OCI-LY7 (cell line): ENCODE measurements around the gene ATP11A. TPM values are rescaled to one million over a fixed set of nuclear protein-coding genes. Genes with fewer than 3 reads are reported as not detected.

Experiments
- BruUV-seq: library from RNA; stranded (reverse); fragments of 400-500 nt; replicated peaks from 2 replicates; lab custom pipeline; 2021; lab: Mats Ljungman, UMichigan
- CTCF ChIA-PET: fragments of 300-600 bp; sonication (Branson Sonifier 250); formaldehyde crosslinking; loops from one replicate; lab custom pipeline; 2022; ENCODE audit warnings: antibody characterized with exemption; ENCODE audit not compliant: unreplicated experiment; lab: Charles Lee
- POLR2A ChIA-PET: fragments of 300-600 bp; sonication (Branson Sonifier 250); formaldehyde crosslinking; loops from one replicate; lab custom pipeline; 2022; ENCODE audit warnings: antibody characterized with exemption; lab: Charles Lee
- DNase-seq: peaks from one replicate; pipeline ENCODE4 v3.0.0-alpha.2; 2015; ENCODE audit warnings: low spot score
- H2AFZ ChIP-seq: fragments of 200-600 bp; sonication (generic), shearing (Covaris generic); 2 replicates; pipeline ENCODE4 v1.6.1; 2014; ENCODE audit warnings: mild to moderate bottlenecking, antibody characterized with exemption, low read length, moderate library complexity
- H3K27ac ChIP-seq: fragments of 200-600 bp; sonication (generic); 2 replicates; pipeline ENCODE4 v1.5.1; 2014; ENCODE audit warnings: mixed run types, low read depth, mild to moderate bottlenecking, moderate library complexity, low read length, inconsistent platforms; ENCODE audit not compliant: poor library complexity, severe bottlenecking
- H3K36me3 ChIP-seq: fragments of 200-600 bp; sonication (generic); 2 replicates; pipeline ENCODE4 v1.6.1; 2014; ENCODE audit warnings: mild to moderate bottlenecking, antibody characterized with exemption, low read length, moderate library complexity, mixed read lengths; ENCODE audit not compliant: insufficient read depth
- H3K4me1 ChIP-seq: fragments of 200-600 bp; sonication (generic); 2 replicates; pipeline ENCODE4 v1.5.1; 2014; ENCODE audit warnings: mild to moderate bottlenecking, low read length; ENCODE audit not compliant: insufficient read depth, poor library complexity, severe bottlenecking
- H3K4me2 ChIP-seq: fragments of 200-600 bp; sonication (generic); 2 replicates; pipeline ENCODE4 v1.6.1; 2014; ENCODE audit warnings: mild to moderate bottlenecking, low read length
- H3K4me3 ChIP-seq: fragments of 200-600 bp; sonication (generic); 2 replicates; pipeline ENCODE4 v1.5.1; 2014; ENCODE audit warnings: mild to moderate bottlenecking, low read depth, low read length; ENCODE audit not compliant: poor library complexity, severe bottlenecking
- H3K79me2 ChIP-seq: fragments of 200-600 bp; sonication (generic); 2 replicates; pipeline ENCODE4 v1.6.1; 2016; ENCODE audit warnings: low read depth, mild to moderate bottlenecking, low read length, moderate library complexity, mixed read lengths; ENCODE audit not compliant: insufficient read depth
- H3K9me2 ChIP-seq: fragments of 200-600 bp; sonication (generic); 2 replicates; pipeline ENCODE4 v1.6.1; 2016; ENCODE audit warnings: mild to moderate bottlenecking, low read length, mixed read lengths; ENCODE audit not compliant: insufficient read depth
- H3K9me3 ChIP-seq: fragments of 200-600 bp; sonication (generic); 2 replicates; pipeline ENCODE4 v1.6.1; 2014; ENCODE audit warnings: mild to moderate bottlenecking, mixed run types, low read length, mixed read lengths
- H4K20me1 ChIP-seq: fragments of 200-600 bp; sonication (generic); 2 replicates; pipeline ENCODE4 v1.6.1; 2014; ENCODE audit warnings: mild to moderate bottlenecking, antibody characterized with exemption, low read length, moderate library complexity, mixed read lengths; ENCODE audit not compliant: insufficient read depth
- EZH2phosphoT487 ChIP-seq: fragments of 200-600 bp; sonication (generic); IDR thresholded peaks from 2 replicates; pipeline ENCODE4 v1.6.1; 2018; ENCODE audit warnings: low read depth, borderline replicate concordance, mild to moderate bottlenecking, mixed run types, antibody characterized with exemption, low read length, moderate library complexity, mixed read lengths
- intact Hi-C: fragments of 100-400 bp; cut with micrococcal nuclease; formaldehyde crosslinking; loops from one replicate; pipeline ENCODE4 v1.10.0; 2022; ENCODE audit not compliant: unreplicated experiment
- total RNA-seq, 2 experiments: library from RNA; depleted of rRNA in 1 of 2; stranded (reverse); fragments of >200 nt in 1 of 2; shearing (Covaris generic) in 1 of 2; gene quantifications; 2 replicates each; pipeline ENCODE4 v1.2.3, GENCODE V29; 2014 to 2022
- TF ChIP-seq, protein P1 (sequence below): fragments of 200-600 bp; sonication (generic); conservative IDR thresholded peaks from 2 replicates; pipeline ENCODE4 v1.5.1; 2014; ENCODE audit warnings: mild to moderate bottlenecking, antibody characterized with exemption, low read length, moderate library complexity, mixed read lengths

ATP11A gene
- total RNA-seq, 2 experiments from 2014 or later = 8.8 to 23.1 TPM

DNA sequence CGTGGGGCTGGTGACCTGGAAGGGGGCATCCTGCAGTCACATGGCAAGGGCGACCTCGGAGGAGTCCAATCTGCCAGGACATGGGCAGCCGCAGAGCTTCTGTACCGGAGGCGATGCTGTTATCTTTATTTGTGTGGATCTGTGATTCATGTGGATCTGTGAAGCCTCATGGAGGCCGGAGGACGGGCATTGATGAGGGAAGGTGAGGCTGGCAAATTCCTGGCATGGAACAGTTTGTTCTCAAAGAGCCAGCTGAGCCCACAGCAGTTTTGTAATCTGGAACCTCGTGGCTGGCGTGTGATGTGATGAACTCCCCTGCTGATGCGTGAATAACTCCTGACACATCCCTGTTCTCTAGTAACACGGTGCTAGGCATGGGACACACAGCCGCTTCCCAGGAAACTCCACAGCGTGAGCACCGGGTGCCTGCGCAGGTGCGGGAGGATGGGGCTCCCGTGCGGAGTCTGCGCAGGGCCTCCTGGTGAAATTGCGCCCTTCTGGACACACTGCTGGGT lies 40.4 kb downstream of the ATP11A start:
- Histone ChIP-seq H3K9me2 (no peaks in the 10 kb centered on the region), H3K4me1 (no peaks in the 10 kb centered on the region), H3K79me2 (no peaks in the 10 kb centered on the region), H2AFZ (no peak overlapping the region), H3K27ac (no peak overlapping the region), H4K20me1 (no peaks in the 10 kb centered on the region; the same call in 1 of the 2 replicates), H3K4me3 (no peak overlapping the region), H3K9me3 (no peaks in the 10 kb centered on the region), H3K36me3 (no peaks in the 10 kb centered on the region), H3K4me2 (no peak overlapping the region)
- DNase-seq = no peak
- intact Hi-C loops = no loop called here
- ChIA-PET CTCF (no interaction called here), POLR2A (no interaction called here)
- no TSS peak for BruUV-seq
- TF ChIP-seq, protein P1, sequence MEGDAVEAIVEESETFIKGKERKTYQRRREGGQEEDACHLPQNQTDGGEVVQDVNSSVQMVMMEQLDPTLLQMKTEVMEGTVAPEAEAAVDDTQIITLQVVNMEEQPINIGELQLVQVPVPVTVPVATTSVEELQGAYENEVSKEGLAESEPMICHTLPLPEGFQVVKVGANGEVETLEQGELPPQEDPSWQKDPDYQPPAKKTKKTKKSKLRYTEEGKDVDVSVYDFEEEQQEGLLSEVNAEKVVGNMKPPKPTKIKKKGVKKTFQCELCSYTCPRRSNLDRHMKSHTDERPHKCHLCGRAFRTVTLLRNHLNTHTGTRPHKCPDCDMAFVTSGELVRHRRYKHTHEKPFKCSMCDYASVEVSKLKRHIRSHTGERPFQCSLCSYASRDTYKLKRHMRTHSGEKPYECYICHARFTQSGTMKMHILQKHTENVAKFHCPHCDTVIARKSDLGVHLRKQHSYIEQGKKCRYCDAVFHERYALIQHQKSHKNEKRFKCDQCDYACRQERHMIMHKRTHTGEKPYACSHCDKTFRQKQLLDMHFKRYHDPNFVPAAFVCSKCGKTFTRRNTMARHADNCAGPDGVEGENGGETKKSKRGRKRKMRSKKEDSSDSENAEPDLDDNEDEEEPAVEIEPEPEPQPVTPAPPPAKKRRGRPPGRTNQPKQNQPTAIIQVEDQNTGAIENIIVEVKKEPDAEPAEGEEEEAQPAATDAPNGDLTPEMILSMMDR = no peak
- TF ChIP-seq EZH2phosphoT487 = no peak

DNA sequence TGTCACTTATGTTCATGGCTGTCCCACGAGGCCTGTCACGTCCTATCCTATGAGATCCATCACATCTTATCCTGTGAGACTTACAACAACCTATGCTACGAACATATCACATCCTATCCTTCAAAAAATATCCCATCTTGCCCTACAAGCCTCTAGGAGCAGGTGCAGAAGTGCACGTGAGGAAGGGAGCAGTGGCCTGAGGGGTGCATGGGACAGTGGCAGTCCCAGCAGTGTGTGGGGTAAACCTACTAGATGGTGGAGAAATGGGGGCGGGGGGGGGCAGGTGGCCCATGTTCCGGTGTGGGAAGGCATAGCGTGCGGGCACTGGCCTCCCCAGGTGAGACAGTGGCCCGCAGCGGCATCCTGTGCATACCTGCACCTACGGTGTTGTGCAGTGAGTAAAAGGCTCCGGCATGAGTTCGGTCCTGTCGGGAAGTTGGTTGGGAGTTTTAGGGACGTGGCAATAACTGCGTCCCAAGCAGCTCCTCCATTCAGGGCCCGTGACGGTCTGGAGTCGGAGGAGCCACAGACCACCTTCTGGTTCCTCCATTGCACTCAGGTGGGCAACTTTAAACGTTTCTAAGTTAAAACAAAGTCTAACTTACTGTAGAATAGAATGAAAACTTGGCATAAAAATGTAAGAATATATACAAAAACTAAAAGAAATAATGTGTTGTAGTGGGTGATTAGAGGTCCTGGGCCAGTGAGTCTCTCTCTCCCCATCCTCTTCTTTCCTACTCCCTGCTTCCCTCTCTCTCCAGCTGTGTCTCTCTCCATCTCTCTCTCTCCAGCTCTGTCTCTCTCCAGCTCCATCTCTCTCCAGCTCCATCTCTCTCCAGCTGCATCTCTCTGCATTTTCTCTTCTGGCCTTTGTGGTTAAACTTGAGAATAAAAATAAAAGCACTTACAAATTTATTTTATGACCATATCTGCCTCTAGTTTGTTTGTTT lies 42.1 kb downstream of the ATP11A start:
- Histone ChIP-seq H3K36me3 (no peaks in the 10 kb centered on the region), H2AFZ (no peak overlapping the region), H3K9me2 (no peaks in the 10 kb centered on the region), H3K27ac (no peak overlapping the region), H3K4me2 (no peak overlapping the region), H3K9me3 (no peaks in the 10 kb centered on the region), H3K4me1 (no peaks in the 10 kb centered on the region), H3K4me3 (no peak overlapping the region), H3K79me2 (no peaks in the 10 kb centered on the region), H4K20me1 (no peaks in the 10 kb centered on the region; the same call in 1 of the 2 replicates)
- ChIA-PET CTCF (no interaction called here), POLR2A (no interaction called here)
- BruUV-seq = no TSS peak
- intact Hi-C loops = no loop called here
- TF ChIP-seq, protein P1 = no peak
- TF ChIP-seq EZH2phosphoT487 = no peak
- DNase-seq = no peak

DNA sequence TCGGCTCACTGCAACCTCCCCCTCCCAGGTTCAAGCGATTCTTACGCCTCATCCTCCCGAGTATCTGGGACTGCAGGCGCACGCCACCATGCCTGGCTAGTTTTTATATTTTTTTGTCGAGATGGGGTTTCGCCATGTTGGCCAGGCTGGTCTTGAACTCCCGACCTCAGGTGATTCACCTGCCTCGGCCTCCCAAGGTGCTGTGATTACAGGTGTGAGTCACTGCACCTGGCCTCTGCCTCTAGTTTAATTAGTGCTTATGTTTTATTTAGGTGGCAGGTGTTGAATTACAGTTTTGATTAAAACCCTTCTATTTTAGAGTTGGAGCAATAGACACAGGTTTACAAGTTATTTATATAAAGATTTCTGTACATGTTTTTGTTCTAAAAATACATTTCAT lies 42.8 kb downstream of the ATP11A start:
- no peak overlapping the region for H3K4me2 ChIP-seq
- H4K20me1 ChIP-seq = no peaks in the 10 kb centered on the region; the same call in 1 of the 2 replicates
- no peak overlapping the region for H3K4me3 ChIP-seq
- no peak for DNase-seq
- H2AFZ ChIP-seq = no peak overlapping the region
- no peaks in the 10 kb centered on the region for H3K9me3 ChIP-seq
- no peak for TF ChIP-seq EZH2phosphoT487
- TF ChIP-seq, protein P1 = no peak
- H3K79me2 ChIP-seq = no peaks in the 10 kb centered on the region
- intact Hi-C loops = no loop called here
- POLR2A ChIA-PET = no interaction called here
- H3K4me1 ChIP-seq = no peaks in the 10 kb centered on the region
- CTCF ChIA-PET = no interaction called here
- no peaks in the 10 kb centered on the region for H3K36me3 ChIP-seq
- no peaks in the 10 kb centered on the region for H3K9me2 ChIP-seq
- BruUV-seq = no TSS peak
- no peak overlapping the region for H3K27ac ChIP-seq
